Central memory CD4-positive, alpha-beta T cell (primary cell): ENCODE results near the gene ZNF253.
A peak's percentile ranks its signal among the peaks of the same experiment; 100 is the strongest.
"Not testable (repeated sequence)": the region's sequence is repeated elsewhere in the genome, so short reads cannot be mapped to it uniquely, and the experiment has no call there.

Experiments used
- DNase-seq: peaks from one replicate; pipeline ENCODE4 v3.0.0; 2022
- total RNA-seq, 3 experiments: gene quantifications; one replicate each; lab custom pipeline; 2026; lab: John Stamatoyannopoulos, UW

The ZNF253 gene
- 11.6 to 40.0 (median 11.8) reads per million in 3 experiments for total RNA-seq

GRCh38 chr19:19865750-19866610 lies at the start of gene ZNF253:
Gene ZNF253, plus strand, starts transcription at chr19:19865882. Its CDS starts 115 bp downstream, at chr19:19865997.
- DNase-seq: peak; percentile 91

GRCh38 chr19:19816679-19817078 lies 49.0 kb upstream of the ZNF253 start:
- DNase-seq: no peak

DNA sequence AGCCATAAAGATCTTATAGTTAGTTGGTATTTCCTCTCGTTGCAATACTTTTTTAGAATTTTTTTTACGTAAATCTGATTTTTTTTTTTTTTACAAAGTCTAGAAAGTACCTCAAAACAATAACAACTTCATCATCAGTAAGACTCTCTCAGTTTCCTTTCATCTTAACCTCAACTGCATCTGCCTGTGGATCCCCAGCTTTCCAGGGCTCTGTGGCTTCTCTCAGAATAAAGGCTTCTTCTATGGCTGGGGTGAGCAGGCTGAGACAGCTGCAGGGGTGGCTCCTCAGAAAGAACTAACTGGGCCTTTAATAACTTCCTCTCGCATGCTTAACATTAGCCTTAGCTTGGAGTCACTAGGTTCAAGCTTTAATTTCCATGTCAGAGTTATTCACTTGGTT lies 48.3 kb upstream of the ZNF253 start:
- DNase-seq: peak; percentile 75

DNA sequence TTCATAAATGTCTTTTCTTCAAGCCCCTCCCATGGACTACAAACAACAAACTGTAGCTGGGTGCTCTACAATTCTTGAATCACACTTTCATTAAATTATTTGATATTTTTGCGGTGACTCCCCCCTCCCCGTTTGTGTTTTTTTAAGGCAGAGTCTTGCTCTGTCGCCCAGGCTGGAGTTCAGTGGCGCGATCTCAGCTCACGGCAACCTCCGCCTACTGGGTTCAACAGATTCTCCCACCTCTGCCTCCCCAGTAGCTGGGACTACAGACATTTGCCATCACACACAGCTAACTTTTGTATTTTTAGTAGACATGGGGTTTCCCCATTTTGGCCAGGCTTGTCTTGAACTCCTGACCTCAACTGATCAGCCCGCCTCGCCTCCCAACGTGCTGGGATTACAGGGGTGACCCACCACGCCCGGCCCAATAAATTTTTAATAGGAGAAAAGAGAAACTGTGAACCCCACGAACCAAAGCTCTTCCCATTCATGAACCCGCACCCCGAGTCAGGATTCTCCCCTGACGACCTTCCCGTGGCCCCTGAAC lies 44.8 kb upstream of the ZNF253 start:
- no peak for DNase-seq

DNA sequence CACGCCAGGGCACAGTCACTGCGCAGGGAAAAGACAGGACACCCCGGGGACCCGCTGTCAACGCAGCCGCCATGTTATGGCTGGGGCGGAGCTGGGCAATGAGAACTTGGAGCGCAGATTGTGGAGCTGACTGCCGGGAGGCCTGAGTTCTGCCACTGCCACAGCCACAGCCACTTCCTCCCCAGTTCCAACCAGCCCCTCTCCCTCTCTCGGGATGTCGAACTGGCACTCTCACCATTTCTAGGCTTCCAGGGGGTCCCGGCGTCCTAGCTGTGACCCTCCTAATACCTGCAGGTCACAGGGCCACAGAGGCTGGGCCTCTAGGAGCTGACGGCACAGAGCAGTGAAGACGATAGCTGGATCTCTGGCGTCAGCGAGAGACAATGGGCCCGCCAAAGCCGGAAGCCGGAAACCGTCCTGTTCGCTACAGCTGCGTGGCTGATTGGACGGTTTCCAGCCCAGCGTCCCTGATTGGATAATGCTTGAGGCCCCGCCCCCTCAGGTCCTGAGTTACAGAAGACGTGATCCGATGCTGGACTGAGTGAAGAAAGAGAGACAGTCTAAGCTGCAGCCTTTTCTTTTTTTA lies 44.2 kb upstream of the ZNF253 start, which contains the start of gene ZNF506:
ZNF506 (minus strand) TSS at position 385 of the 586 bp plus-strand sequence; CDS start at position 238, 147 bp downstream.
- DNase-seq: peak; percentile 96

GRCh38 chr19:19821976-19822375 lies 43.7 kb upstream of the ZNF253 start:
- not testable (repeated sequence) for DNase-seq

DNA sequence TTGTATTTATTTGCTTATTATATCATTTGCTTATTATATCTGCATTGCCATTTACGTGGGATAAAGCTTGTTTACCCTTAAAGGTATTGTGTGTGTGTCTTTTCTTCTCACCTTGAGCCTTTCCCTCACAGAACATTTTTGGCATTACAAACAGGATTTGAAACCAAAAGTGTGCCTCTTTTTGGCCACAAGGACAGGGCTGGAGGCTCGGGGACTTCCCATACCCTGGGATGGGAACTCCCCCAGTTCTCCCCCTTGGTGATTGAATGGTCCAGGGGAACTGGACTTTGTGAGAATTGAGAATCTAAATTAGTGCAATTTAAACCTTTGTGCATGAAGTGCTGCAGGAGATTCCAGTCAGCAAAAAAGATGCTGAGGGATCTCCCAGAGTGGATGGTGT lies 41.8 kb upstream of the ZNF253 start:
- DNase-seq: no peak

- no peak for DNase-seq
Observed at GRCh38 chr19:19826875-19827274, 38.8 kb upstream of the ZNF253 start.

GRCh38 chr19:19835560-19836038 lies 30.1 kb upstream of the ZNF253 start:
- DNase-seq: no peak

GRCh38 chr19:19847781-19848180 lies 17.9 kb upstream of the ZNF253 start:
- no peak for DNase-seq

- no peak for DNase-seq
Observed at GRCh38 chr19:19849056-19849455, 16.6 kb upstream of the ZNF253 start.

DNA sequence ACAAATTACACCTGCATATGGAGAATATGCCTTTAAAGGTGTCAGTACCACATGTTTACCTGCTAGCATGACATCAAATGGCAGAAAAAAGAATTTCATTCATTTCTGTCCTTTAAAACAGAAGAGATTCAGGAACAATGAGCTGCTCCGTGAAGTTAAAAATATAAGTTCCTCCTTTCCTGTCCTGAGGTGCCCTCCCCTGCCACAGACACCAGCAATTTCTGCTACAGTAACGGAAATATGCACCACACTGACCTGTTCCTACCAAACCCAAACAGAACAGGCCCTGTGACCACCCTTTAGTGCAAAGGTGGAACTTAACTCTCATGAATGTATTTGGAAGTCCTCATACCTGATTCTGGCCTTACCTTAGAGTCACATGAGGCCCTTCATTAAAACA lies 13.9 kb upstream of the ZNF253 start:
- not testable (repeated sequence) for DNase-seq

GRCh38 chr19:19858751-19859150 lies 6.9 kb upstream of the ZNF253 start:
- DNase-seq: no peak

DNA sequence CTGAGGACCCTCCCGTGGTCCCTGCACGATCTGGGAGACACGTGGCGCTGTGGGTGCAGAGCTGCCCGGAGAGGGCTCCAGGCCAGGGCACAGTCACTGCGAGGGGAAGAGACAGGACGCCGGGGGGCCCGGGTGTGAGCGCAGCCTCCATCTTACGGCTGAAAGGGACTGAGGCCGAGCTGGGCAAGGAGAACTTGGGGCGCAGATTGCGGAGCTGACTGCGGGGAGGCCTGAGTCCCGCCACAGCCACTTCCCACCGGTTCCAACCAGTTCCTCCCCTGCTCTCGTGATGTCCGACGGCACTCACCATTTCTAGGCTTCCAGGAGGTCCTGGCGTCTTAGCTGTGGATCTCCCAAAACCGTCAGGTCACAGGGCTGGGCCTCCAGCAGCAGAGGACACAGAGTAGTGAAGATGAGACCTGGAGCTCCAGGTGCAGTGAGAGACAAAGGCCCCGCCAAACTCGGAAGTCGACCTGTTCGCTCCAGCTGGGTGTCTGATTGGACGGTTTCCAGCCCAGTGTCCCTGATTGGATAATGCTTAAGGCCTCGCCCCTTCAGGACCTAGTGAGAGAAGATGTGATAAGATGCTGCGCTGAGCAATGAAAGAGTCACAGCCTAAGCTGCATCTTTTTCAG lies 4.8 kb upstream of the ZNF253 start:
- DNase-seq: peak; percentile 45

- no peak for DNase-seq
Observed at GRCh38 chr19:19866611-19867248, 1.0 kb downstream of the ZNF253 start.

DNA sequence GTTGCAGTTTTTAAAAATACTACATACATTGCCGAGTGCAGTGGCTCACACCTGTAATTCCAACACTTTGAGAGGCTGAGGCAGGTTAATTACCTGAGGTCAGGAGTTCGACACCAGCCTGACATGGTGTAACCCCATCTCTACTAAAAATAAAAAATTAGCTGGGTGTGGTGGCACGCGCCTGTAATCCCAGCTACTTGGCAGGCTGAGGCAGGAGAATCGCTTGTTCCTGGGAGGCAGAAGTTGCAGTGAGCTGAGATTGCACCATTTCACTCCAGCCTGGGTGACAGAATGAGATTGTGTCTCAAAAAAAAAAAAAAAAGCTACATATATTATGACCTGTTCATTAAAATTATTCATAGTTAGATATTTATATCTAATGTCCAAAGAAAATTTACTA lies 4.4 kb downstream of the ZNF253 start:
- not testable (repeated sequence) for DNase-seq

DNA sequence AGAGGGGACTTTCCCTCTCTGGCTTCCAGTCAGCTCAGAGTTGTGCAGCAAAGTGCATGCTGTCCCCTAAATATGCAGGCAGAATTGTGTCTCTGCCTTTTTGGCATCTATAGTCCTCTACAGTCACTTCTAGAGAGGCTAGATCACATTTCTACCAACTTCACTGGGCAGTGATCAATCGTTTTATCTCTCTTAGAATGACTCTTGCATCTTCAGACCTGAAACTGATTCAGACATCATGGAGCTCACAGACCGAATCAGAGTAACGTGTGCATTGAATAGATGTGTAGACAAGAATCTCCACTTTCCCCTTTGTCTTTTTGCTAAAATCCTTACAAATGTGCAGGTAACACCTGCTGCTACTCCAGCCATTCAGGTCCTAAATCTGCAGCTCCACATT lies 6.2 kb downstream of the ZNF253 start:
- DNase-seq: no peak

DNA sequence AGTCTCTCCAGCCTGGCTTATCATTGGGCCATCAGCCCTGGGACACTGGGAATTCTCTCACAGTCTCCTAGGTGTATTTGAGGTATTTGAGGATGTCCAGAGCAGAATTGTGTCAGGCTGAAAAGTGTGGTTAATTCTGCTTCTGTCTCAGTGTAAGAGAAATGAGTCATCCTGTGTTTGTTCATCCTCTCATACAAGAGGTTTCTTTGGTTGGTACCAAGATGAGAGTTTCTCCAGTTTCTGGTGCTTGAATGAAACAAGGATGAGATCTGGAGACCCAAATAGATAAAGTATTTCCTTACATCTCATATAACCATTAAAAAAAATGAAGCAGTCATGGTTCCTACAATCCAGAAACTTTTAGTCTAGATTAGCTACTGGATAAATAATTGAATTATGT lies 7.7 kb downstream of the ZNF253 start:
- no peak for DNase-seq

DNA sequence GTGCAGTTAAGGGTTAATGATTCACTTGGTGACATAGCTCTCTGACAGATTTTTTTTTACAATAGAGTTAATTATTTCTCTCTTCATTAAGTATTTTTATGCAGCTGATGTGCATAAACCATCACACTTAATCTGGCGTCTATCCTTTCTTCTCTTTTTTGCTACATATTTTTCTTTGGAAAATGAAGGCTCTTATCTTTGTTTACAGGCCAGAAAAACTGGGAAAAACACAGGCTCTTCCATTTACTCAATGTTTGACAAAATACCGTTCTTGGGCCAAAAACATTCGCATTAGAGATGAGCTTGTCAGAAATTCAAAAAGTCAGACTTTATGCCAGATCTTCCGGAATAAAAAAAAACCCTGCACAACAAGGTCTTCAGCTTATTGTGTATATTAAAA lies 12.0 kb downstream of the ZNF253 start:
- DNase-seq: no peak

GRCh38 chr19:19884583-19884982 lies 18.9 kb downstream of the ZNF253 start:
- no peak for DNase-seq

- DNase-seq: not testable (repeated sequence)
Observed at GRCh38 chr19:19892055-19892941, 26.6 kb downstream of the ZNF253 start.
